ENCODE measurements around the gene GARIN5A.
A peak's percentile ranks its signal among the peaks of the same experiment; 100 is the strongest.

Gene GARIN5A

DNA sequence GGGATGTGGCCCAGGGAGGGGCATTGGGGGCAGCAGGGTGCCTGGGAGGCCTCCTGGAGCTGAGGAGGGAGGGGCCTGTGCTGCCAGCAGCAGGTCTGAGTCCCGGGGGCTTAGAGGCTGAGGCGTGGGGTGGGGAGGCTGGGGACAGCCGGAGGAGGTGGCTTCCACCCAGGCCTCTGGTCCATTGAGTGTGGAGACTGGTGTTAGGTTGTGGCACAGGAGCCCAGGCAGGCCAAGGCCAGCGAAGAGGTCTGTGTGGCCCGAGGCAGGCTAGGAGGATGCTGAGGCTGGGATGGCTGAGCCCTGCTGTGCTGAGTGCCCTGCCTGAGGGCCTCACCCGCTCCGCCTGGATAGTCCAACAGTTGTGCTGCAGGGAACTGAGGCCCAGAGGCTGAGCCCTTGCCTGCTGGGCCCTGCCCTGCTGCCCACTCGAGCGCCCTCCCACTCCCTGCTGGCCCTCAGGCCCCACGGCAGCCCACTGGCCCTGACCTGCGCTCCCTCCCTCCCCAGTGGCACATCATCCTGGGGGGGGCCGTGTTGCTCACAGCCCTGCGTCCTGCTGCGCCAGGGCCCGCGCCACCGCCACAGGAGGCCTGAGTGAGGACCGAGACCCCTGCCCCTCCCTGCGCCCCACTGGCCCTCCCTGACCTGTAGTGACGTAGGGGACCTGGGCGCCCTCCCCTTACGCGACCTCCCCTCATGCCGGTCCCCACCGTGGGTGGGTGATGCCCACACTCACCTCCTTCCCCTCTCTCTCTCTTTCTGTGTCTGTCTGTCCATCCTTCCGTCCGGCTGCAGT, 4.9 kb upstream of the GARIN5A start:
- DNase-seq (ENCODE audit: low read depth), result no peak
- H3K4me3 ChIP-seq (ENCODE audit: low read depth, low read length), result no peak overlapping the region
- TF ChIP-seq, protein P1, sequence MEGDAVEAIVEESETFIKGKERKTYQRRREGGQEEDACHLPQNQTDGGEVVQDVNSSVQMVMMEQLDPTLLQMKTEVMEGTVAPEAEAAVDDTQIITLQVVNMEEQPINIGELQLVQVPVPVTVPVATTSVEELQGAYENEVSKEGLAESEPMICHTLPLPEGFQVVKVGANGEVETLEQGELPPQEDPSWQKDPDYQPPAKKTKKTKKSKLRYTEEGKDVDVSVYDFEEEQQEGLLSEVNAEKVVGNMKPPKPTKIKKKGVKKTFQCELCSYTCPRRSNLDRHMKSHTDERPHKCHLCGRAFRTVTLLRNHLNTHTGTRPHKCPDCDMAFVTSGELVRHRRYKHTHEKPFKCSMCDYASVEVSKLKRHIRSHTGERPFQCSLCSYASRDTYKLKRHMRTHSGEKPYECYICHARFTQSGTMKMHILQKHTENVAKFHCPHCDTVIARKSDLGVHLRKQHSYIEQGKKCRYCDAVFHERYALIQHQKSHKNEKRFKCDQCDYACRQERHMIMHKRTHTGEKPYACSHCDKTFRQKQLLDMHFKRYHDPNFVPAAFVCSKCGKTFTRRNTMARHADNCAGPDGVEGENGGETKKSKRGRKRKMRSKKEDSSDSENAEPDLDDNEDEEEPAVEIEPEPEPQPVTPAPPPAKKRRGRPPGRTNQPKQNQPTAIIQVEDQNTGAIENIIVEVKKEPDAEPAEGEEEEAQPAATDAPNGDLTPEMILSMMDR (IDR thresholded peaks at IDR 0.05; ENCODE audit: low read depth, low read length, missing control alignments), result no peak
- in situ Hi-C loops (cut with HindIII; ENCODE audit: low sequenced_read_pairs), result no loop called here

GRCh38 chr19:50480281-50481111, 3.8 kb upstream of the GARIN5A start:
- H3K4me3 ChIP-seq (ENCODE audit: low read depth, low read length), result no peak overlapping the region
- in situ Hi-C loops (cut with HindIII; ENCODE audit: low sequenced_read_pairs), result no loop called here
- TF ChIP-seq, protein P1 (IDR thresholded peaks at IDR 0.05; ENCODE audit: low read depth, low read length, missing control alignments), result no peak

GRCh38 chr19:50479761-50480251, 3.2 kb upstream of the GARIN5A start:
- in situ Hi-C loops (cut with HindIII; ENCODE audit: low sequenced_read_pairs), result no loop called here
- H3K4me3 ChIP-seq (ENCODE audit: low read depth, low read length), result no peak overlapping the region
- TF ChIP-seq, protein P1 (IDR thresholded peaks at IDR 0.05; ENCODE audit: low read depth, low read length, missing control alignments), result no peak
- DNase-seq (ENCODE audit: low read depth), result no peak

More at GRCh38 chr19:50480281-50481111, 3.8 kb upstream of the GARIN5A start:
- no peak for DNase-seq (ENCODE audit: low read depth)

- no peak for DNase-seq (ENCODE audit: low read depth)
- no peak overlapping the region for H3K4me3 ChIP-seq (ENCODE audit: low read depth, low read length)
- in situ Hi-C loops (cut with HindIII; ENCODE audit: low sequenced_read_pairs), result no loop called here
- TF ChIP-seq, protein P1 (IDR thresholded peaks at IDR 0.05; ENCODE audit: low read depth, low read length, missing control alignments), result peak; percentile 66
Observed at GRCh38 chr19:50478901-50479715, 2.5 kb upstream of the GARIN5A start.

GRCh38 chr19:50477751-50478515, 1.3 kb upstream of the GARIN5A start:
- DNase-seq (ENCODE audit: low read depth), result no peak
- no peak overlapping the region for H3K4me3 ChIP-seq (ENCODE audit: low read depth, low read length)
- TF ChIP-seq, protein P1 (IDR thresholded peaks at IDR 0.05; ENCODE audit: low read depth, low read length, missing control alignments), result no peak
- in situ Hi-C loops (cut with HindIII; ENCODE audit: low sequenced_read_pairs), result no loop called here
